HG02623 (cell line): Measurements from ENCODE around the gene IL22.

ENCODE experiments used
- ATAC-seq: cut with Tn5 transposase; IDR thresholded peaks from one replicate; pipeline ENCODE4 v1.9.1; 2021; ENCODE audit warnings: moderate library complexity; ENCODE audit not compliant: unreplicated experiment

IL22 gene

GRCh38 chr12:68264857-68265256 lies 11.5 kb upstream of the IL22 start:
- no peak for ATAC-seq

GRCh38 chr12:68264158-68264855 lies 10.9 kb upstream of the IL22 start:
- ATAC-seq = no peak

GRCh38 chr12:68263366-68263765 lies 10.0 kb upstream of the IL22 start:
- ATAC-seq = no peak

- ATAC-seq = no peak
These were observed 8.5 kb upstream of the IL22 start for GRCh38 chr12:68261896-68262295.

- no peak for ATAC-seq
These were observed 6.7 kb upstream of the IL22 start for GRCh38 chr12:68260153-68260552.

- no peak for ATAC-seq
These were observed 6.0 kb upstream of the IL22 start for GRCh38 chr12:68259318-68259940.

GRCh38 chr12:68252077-68252476 lies 1.3 kb downstream of the IL22 start:
- ATAC-seq = no peak

- no peak for ATAC-seq
These were observed 3.0 kb downstream of the IL22 start for GRCh38 chr12:68250454-68250853.

- ATAC-seq = no peak
These were observed 5.6 kb downstream of the IL22 start for GRCh38 chr12:68247785-68248184.

GRCh38 chr12:68246350-68246749 lies 7.1 kb downstream of the IL22 start:
- ATAC-seq = no peak

GRCh38 chr12:68245180-68246021 lies 8.0 kb downstream of the IL22 start:
- no peak for ATAC-seq

GRCh38 chr12:68242777-68243176 lies 10.6 kb downstream of the IL22 start:
- ATAC-seq = no peak

GRCh38 chr12:68240975-68241374 lies 12.4 kb downstream of the IL22 start:
- peak; percentile 96 for ATAC-seq

- no peak for ATAC-seq
These were observed 13.3 kb downstream of the IL22 start for GRCh38 chr12:68240079-68240478.

- ATAC-seq = no peak
These were observed 14.0 kb downstream of the IL22 start for GRCh38 chr12:68239309-68239982.

- no peak for ATAC-seq
These were observed 15.8 kb downstream of the IL22 start for GRCh38 chr12:68237619-68238018.

- ATAC-seq = no peak
These were observed 16.3 kb downstream of the IL22 start for GRCh38 chr12:68237078-68237477.

GRCh38 chr12:68236421-68237059 lies 16.9 kb downstream of the IL22 start:
- ATAC-seq = peak; percentile 61

GRCh38 chr12:68235576-68235975 lies 17.8 kb downstream of the IL22 start:
- ATAC-seq = no peak

- ATAC-seq = no peak
These were observed 19.3 kb downstream of the IL22 start for GRCh38 chr12:68234140-68234539.

GRCh38 chr12:68233498-68233897 lies 19.9 kb downstream of the IL22 start:
- ATAC-seq = no peak
